Measurements from ENCODE around the gene RGS13. TPM values are rescaled to one million over a fixed set of nuclear protein-coding genes. Genes with fewer than 3 reads are reported as not detected.

The RGS13 gene
- total RNA-seq, 1 donor from 2014 or later = 0.60 TPM

- POLR2A ChIA-PET = interaction anchor here (0.6 to 3.0 kb wide), 12 partner anchors 25 to 449 kb away, joined by 3 to 22 read pairs (median 5); partner anchors contain the start of genes RGS2 and UCHL5
- Mint-ChIP-seq H3K36me3 (ENCODE audit: low read depth) (no peaks in the 10 kb centered on the region), H3K4me3 (peak overlapping the region; percentile 57), H3K27me3 (peaks cover 4% of the 10 kb centered on the region), H3K9me3 (no peaks in the 10 kb centered on the region), H3K27ac (peak overlapping the region; percentile 86), H3K4me1 (peaks cover 32% of the 10 kb centered on the region)
- CTCF ChIA-PET = interaction anchor here (0.7 to 4.3 kb wide), 21 partner anchors 19 to 410 kb away, joined by 3 to 106 read pairs (median 4); no protein-coding TSS in a partner anchor
- peak; percentile 91 for ATAC-seq (ENCODE audit: low read depth)
- peak; percentile 56 for DNase-seq
- intact Hi-C loops (cut with micrococcal nuclease) = loop anchor here (1.0 to 2.0 kb wide), 13 partner anchors 17 to 513 kb away; partner anchors contain the start of genes CDC73, RGS1, RGS2 and RO60
- TF ChIP-seq CTCF (IDR thresholded peaks at IDR 0.05) = no peak
Measured at GRCh38 chr1:192609110-192610079, 26.6 kb upstream of the RGS13 start.

GRCh38 chr1:192610112-192610889 is 25.6 kb upstream of the RGS13 start:
- POLR2A ChIA-PET = interaction anchor here (3.0 kb wide), 1 partner anchor 30 kb away, joined by 22 read pairs; no protein-coding TSS in a partner anchor
- no peak overlapping the region for H3K4me3 Mint-ChIP-seq
- H3K27me3 Mint-ChIP-seq = peaks cover 7% of the 10 kb centered on the region
- no peak for ATAC-seq (ENCODE audit: low read depth)
- H3K9me3 Mint-ChIP-seq = no peaks in the 10 kb centered on the region
- DNase-seq = no peak
- CTCF ChIA-PET = interaction anchor here (0.7 to 4.3 kb wide), 9 partner anchors 9 to 409 kb away, joined by 3 to 106 read pairs (median 4); no protein-coding TSS in a partner anchor
- no peak overlapping the region for H3K27ac Mint-ChIP-seq
- TF ChIP-seq CTCF (IDR thresholded peaks at IDR 0.05) = peak; percentile 89
- H3K4me1 Mint-ChIP-seq = peaks cover 27% of the 10 kb centered on the region
- H3K36me3 Mint-ChIP-seq (ENCODE audit: low read depth) = no peaks in the 10 kb centered on the region
- intact Hi-C loops (cut with micrococcal nuclease) = no loop called here

DNA sequence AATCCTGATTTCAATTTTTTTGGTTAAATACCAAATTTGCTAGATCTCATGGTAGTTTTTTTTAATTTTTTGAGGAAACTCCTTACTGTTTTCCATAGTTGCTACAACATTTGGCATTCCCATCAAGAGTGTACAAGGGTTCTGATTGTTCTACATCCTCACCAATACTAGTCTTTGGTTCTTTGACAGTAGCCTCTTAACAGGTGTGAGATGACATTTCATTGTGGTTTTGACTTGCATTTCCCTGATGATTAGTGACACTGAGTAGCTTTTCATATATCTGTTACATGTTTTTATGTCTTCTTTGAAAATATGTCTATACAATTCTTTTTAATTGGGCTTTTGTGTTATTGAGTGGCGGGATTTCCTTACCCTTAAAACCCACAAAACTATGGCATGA is 20.9 kb upstream of the RGS13 start:
- Mint-ChIP-seq H3K4me3 (no peak overlapping the region), H3K9me3 (no peaks in the 10 kb centered on the region), H3K27me3 (peaks cover 21% of the 10 kb centered on the region), H3K4me1 (no peaks in the 10 kb centered on the region), H3K36me3 (ENCODE audit: low read depth) (no peaks in the 10 kb centered on the region), H3K27ac (no peak overlapping the region)
- POLR2A ChIA-PET = no interaction called here
- no peak for ATAC-seq (ENCODE audit: low read depth)
- CTCF ChIA-PET = no interaction called here
- TF ChIP-seq CTCF (IDR thresholded peaks at IDR 0.05) = no peak
- intact Hi-C loops (cut with micrococcal nuclease) = no loop called here
- no peak for DNase-seq

GRCh38 chr1:192620071-192620635 is 15.8 kb upstream of the RGS13 start:
- intact Hi-C loops (cut with micrococcal nuclease) = loop anchor here (1.0 to 10.0 kb wide), 2 partner anchors 8 to 325 kb away; no protein-coding TSS in a partner anchor
- no peak for TF ChIP-seq CTCF (IDR thresholded peaks at IDR 0.05)
- peaks cover 2% of the 10 kb centered on the region for H3K9me3 Mint-ChIP-seq
- DNase-seq (no peak), ATAC-seq (ENCODE audit: low read depth) (no peak)
- no peak overlapping the region for H3K27ac Mint-ChIP-seq
- POLR2A ChIA-PET = interaction anchor here (0.6 kb wide), 1 partner anchor 94 kb away, joined by 14 read pairs; no protein-coding TSS in a partner anchor
- H3K4me3 Mint-ChIP-seq = no peak overlapping the region
- peaks cover 55% of the 10 kb centered on the region for H3K27me3 Mint-ChIP-seq
- H3K4me1 Mint-ChIP-seq = no peaks in the 10 kb centered on the region
- CTCF ChIA-PET = no interaction called here
- no peaks in the 10 kb centered on the region for H3K36me3 Mint-ChIP-seq (ENCODE audit: low read depth)

All from activated B cell treated with CpG ODN at 0.5 μM for 24 hours (primary cell).